SK-N-MC (cell line): ENCODE results near the gene CST9.
A peak's percentile ranks its signal among the peaks of the same experiment; 100 is the strongest.

Source experiments
- DNase-seq: peaks from one replicate; pipeline ENCODE4 v3.0.0-alpha.2; 2011; ENCODE audit warnings: low read depth, low spot score
- H3K27ac ChIP-seq: fragments of 200-600 bp; sonication (generic); 2 replicates; pipeline ENCODE4 v1.5.1; 2016; ENCODE audit warnings: mixed run types
- H3K36me3 ChIP-seq: fragments of 200-600 bp; sonication (generic); 2 replicates; pipeline ENCODE4 v1.6.1; 2017; ENCODE audit warnings: antibody characterized with exemption, low read length, mixed read lengths; ENCODE audit not compliant: insufficient read depth
- H3K4me3 ChIP-seq: fragments of 200-600 bp; sonication (generic); 2 replicates; pipeline ENCODE4 v1.5.1; 2016
- H3K9ac ChIP-seq: fragments of 200-600 bp; sonication (generic); 2 replicates; pipeline ENCODE4 v1.8.0; 2017; ENCODE audit warnings: mixed run types, mixed read lengths; ENCODE audit not compliant: insufficient read length
- H3K9me3 ChIP-seq: fragments of 200-600 bp; sonication (generic); 2 replicates; pipeline ENCODE4 v1.6.1; 2017; ENCODE audit warnings: low read depth, mild to moderate bottlenecking, antibody characterized with exemption, low read length, moderate library complexity, mixed read lengths
- EZH2 ChIP-seq: fragments of 200-600 bp; sonication (generic); IDR thresholded peaks from one replicate; pipeline ENCODE4 v1.6.1; 2017; ENCODE audit warnings: antibody characterized with exemption
- FOXP2 ChIP-seq: optimal IDR thresholded peaks from 2 replicates; pipeline ENCODE3; 2011; ENCODE audit warnings: mild to moderate bottlenecking, moderate library complexity; ENCODE audit not compliant: insufficient read depth; ENCODE audit errors: extremely low read length, control extremely low read depth
- POLR2AphosphoS5 ChIP-seq: IDR thresholded peaks from 2 replicates; pipeline ENCODE4 v1.6.1; 2012; ENCODE audit warnings: mild to moderate bottlenecking, low read depth, low read length, borderline replicate concordance

The CST9 gene

GRCh38 chr20:23614163-23614562 lies 8.4 kb upstream of the CST9 start:
- no peak for DNase-seq
- Histone ChIP-seq H3K36me3 (no peaks in the 10 kb centered on the region), H3K9me3 (no peaks in the 10 kb centered on the region), H3K4me3 (no peak overlapping the region), H3K9ac (no peak overlapping the region), H3K27ac (no peak overlapping the region)
- no peak for TF ChIP-seq POLR2AphosphoS5
- no peak for TF ChIP-seq EZH2
- TF ChIP-seq FOXP2: no peak

- Histone ChIP-seq H3K9ac (no peak overlapping the region), H3K36me3 (no peaks in the 10 kb centered on the region), H3K27ac (no peak overlapping the region), H3K9me3 (no peaks in the 10 kb centered on the region), H3K4me3 (no peak overlapping the region)
- no peak for DNase-seq
- TF ChIP-seq EZH2 (no peak), FOXP2 (no peak), POLR2AphosphoS5 (no peak)
Measured at GRCh38 chr20:23613676-23614075, 8.0 kb upstream of the CST9 start.

GRCh38 chr20:23612396-23612795 lies 6.7 kb upstream of the CST9 start:
- Histone ChIP-seq H3K27ac (no peak overlapping the region), H3K9ac (no peak overlapping the region), H3K4me3 (no peak overlapping the region), H3K9me3 (no peaks in the 10 kb centered on the region), H3K36me3 (no peaks in the 10 kb centered on the region)
- TF ChIP-seq EZH2 (no peak), FOXP2 (no peak), POLR2AphosphoS5 (no peak)
- DNase-seq: no peak

- Histone ChIP-seq H3K36me3 (no peaks in the 10 kb centered on the region), H3K27ac (peak overlapping the region; percentile 74), H3K9ac (no peak overlapping the region), H3K4me3 (peak overlapping the region; percentile 36; the same call in 1 of the 2 replicates), H3K9me3 (no peaks in the 10 kb centered on the region)
- 0 out of 2 replicates have a peak, but pooled peaks have one; percentile 17 for TF ChIP-seq POLR2AphosphoS5
- no peak for TF ChIP-seq EZH2
- peak; percentile 92 for DNase-seq
Measured at GRCh38 chr20:23609486-23610109, 3.9 kb upstream of the CST9 start.

GRCh38 chr20:23608251-23608846 lies 2.6 kb upstream of the CST9 start:
- Histone ChIP-seq H3K9ac (no peak overlapping the region), H3K27ac (no peak overlapping the region), H3K4me3 (no peak overlapping the region), H3K9me3 (no peaks in the 10 kb centered on the region), H3K36me3 (no peaks in the 10 kb centered on the region)
- no peak for DNase-seq
- TF ChIP-seq EZH2 (no peak), FOXP2 (no peak), POLR2AphosphoS5 (no peak)

GRCh38 chr20:23607497-23608245 lies 2.0 kb upstream of the CST9 start:
- H3K27ac ChIP-seq: no peak overlapping the region
- no peak for TF ChIP-seq FOXP2
- TF ChIP-seq POLR2AphosphoS5: no peak
- no peak for TF ChIP-seq EZH2
- no peaks in the 10 kb centered on the region for H3K36me3 ChIP-seq
- no peak overlapping the region for H3K4me3 ChIP-seq
- no peaks in the 10 kb centered on the region for H3K9me3 ChIP-seq
- no peak overlapping the region for H3K9ac ChIP-seq
- no peak for DNase-seq

GRCh38 chr20:23606652-23607049 lies 934 bp upstream of the CST9 start:
- H3K27ac ChIP-seq: no peak overlapping the region
- H3K36me3 ChIP-seq: no peaks in the 10 kb centered on the region
- DNase-seq: no peak
- no peak overlapping the region for H3K9ac ChIP-seq
- H3K9me3 ChIP-seq: no peaks in the 10 kb centered on the region
- no peak for TF ChIP-seq FOXP2
- TF ChIP-seq POLR2AphosphoS5: no peak
- TF ChIP-seq EZH2: no peak
- no peak overlapping the region for H3K4me3 ChIP-seq

- Histone ChIP-seq H3K9ac (no peak overlapping the region), H3K27ac (no peak overlapping the region), H3K4me3 (no peak overlapping the region), H3K36me3 (no peaks in the 10 kb centered on the region), H3K9me3 (no peaks in the 10 kb centered on the region)
- no peak for DNase-seq
- no peak for TF ChIP-seq FOXP2
- no peak for TF ChIP-seq EZH2
- TF ChIP-seq POLR2AphosphoS5: no peak
Measured at GRCh38 chr20:23604306-23604705, 1.4 kb downstream of the CST9 start.
